Stimulated activated CD4-positive, alpha-beta T cell treated with anti-CD3 and anti-CD28 coated beads, Interleukin-1b, Interleukin-23, amount 100 ng/mL, for 4 hours (primary cell): ENCODE results near the gene KLHL36.
A peak's percentile ranks its signal among the peaks of the same experiment; 100 is the strongest.
"Not testable (repeated sequence)": the region's sequence is repeated elsewhere in the genome, so short reads cannot be mapped to it uniquely, and the experiment has no call there.

ENCODE experiments used
- DNase-seq, 2 donors: peaks; one replicate each; pipeline ENCODE4 v3.0.0-alpha.2; 2020; ENCODE audit warnings: low read depth in 2 of 2

The KLHL36 gene

DNA sequence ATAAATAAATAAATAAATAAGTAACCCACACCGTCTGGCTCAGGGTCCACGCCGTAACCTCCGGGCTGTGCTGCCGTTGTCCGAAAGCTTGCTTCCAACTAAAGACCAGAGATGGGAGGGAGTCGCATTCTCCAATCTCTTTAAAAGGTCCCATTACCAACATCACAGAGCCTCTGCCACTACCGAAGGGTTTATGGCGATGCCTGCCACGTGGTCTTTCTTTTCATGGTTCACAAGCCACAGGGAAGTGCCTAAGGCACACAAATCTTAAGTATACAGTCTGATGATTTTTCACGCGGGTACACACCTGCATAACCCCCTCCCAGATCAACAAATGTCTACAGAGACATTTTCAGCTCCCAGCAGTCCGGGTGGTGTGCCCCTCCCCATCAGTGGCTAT, 31.8 kb upstream of the KLHL36 start:
- DNase-seq: no peak

DNA sequence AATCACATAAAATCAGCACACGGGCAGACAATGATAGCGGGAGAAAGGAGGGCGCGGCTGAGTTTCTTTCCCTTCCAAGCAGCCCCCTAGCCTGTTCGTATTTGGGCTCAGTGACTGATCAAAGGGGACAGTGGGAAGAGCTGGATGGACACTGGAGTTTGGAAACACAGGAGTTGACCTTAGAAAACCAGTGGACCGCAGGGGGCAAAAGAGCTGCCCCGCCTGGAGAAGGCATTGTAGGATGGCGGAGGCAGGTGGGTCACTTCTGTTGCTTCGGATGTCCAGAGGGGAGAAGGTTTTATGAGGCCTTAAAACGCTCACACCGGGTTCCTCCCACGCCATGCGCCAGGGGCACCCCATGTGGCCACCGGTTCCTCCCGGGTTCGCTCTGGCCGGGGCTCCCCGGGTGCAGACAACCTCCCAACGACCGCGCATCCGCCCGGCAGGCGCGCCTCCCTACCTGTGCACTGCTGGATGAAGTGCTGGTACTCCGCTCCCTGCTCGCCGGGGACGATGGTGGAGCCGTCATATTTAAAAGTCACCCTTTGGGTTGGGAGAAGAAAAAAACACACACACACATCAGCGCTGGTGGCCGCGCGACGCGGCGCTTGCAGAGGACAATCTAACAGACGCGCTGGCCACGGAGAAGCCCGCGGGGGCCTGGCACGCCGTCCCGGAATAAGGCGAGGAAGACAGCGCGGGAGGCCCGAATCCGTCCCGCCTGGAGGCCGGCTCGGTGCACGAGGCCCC, 31.1 kb upstream of the KLHL36 start:
- DNase-seq: peak in 1 of 2 donors; percentile 44

GRCh38 chr16:84617791-84618580, 30.3 kb upstream of the KLHL36 start, which contains the start of gene COTL1:
Gene COTL1 (minus strand): TSS chr16:84618078. CDS start chr16:84617914, 164 bp downstream.
- DNase-seq: peak; percentile 97

GRCh38 chr16:84618581-84619460, 29.5 kb upstream of the KLHL36 start:
- no peak for DNase-seq

GRCh38 chr16:84620913-84621312, 27.4 kb upstream of the KLHL36 start:
- DNase-seq: not testable (repeated sequence)

DNA sequence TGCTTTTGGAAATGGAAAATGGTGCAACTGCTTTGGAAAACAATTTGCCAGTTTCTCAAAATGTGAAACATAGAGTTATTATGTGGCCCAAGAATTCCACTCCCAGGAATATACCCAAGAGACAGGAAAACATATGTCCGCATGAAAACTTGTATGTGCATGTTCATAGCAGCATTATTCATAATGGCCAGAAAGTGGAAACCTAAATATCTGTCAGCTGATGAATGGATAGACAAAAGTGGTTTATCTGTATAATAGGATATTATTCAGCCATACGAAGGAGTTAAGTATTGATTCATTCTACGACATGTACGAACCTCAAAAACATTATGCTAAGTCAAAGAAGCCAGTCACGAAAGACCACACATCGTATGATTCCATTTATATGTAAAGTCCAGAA, 22.8 kb upstream of the KLHL36 start:
- no peak for DNase-seq

DNA sequence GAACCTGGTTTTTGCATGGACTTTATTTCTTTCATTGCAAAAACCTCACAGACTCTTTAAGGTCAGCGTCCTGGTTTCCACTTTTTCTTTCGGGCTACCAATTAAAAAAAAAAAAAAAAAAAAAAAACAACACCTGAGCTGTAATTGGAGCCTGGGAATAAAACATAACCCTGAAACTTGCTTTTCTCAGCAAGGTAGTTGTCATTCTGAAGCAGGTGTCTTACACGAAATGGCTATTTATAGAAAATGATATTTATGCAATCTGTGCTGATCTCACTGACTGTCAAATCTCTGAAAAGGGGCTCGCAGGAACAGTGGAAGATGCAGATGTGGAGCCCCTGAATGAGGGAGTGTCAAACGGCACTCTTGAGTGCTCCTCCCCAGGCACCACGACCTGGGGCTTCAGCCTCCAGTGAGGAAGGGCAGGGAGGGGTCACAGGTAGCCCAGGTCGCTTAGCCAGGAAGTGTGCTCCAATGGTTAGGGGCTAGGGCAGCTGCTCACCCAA, 20.0 kb upstream of the KLHL36 start:
- no peak for DNase-seq

GRCh38 chr16:84629580-84629979, 18.7 kb upstream of the KLHL36 start:
- DNase-seq: no peak

DNA sequence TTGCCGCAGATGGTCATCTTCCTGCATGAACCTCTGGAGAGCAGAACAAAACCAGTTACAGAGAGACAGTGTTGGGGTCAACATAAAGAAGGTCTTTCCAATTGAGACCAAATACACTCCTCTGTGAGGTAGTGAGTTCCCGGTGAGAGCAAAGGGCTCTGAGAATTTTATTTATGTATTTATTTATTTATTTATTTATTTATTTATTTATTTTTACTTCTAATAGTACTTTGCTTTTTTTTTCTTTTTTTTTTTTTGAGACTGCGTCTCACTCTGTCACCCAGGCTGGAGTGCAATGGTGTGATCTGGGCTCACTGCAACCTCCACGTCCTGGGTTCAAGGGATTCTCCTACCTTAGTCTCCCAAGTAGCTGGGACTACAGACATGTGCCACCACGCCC, 18.3 kb upstream of the KLHL36 start:
- DNase-seq: no peak

GRCh38 chr16:84630446-84631152, 17.7 kb upstream of the KLHL36 start:
- DNase-seq: no peak

DNA sequence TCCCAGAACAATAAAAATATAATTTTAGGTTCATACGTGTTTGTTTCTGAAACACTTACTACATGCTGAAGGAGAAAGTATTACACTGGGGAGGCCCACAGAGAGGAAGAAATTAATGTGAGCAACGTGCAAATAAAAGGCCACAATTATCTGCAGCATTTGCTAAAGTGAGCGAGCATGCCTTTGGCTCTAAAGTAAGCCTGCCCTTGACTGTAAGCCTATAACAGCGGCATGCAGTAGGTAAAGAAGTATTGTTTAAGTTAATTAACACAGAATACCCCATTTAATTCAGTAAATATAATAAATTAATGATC, 17.2 kb upstream of the KLHL36 start:
- DNase-seq: no peak

GRCh38 chr16:84631886-84632285, 16.4 kb upstream of the KLHL36 start:
- DNase-seq: no peak

- DNase-seq: not testable (repeated sequence)
Observed at GRCh38 chr16:84632862-84633261, 15.4 kb upstream of the KLHL36 start.

- DNase-seq: no peak
Observed at GRCh38 chr16:84633622-84634021, 14.7 kb upstream of the KLHL36 start.

- DNase-seq: no peak
Observed at GRCh38 chr16:84635702-84636101, 12.6 kb upstream of the KLHL36 start.

DNA sequence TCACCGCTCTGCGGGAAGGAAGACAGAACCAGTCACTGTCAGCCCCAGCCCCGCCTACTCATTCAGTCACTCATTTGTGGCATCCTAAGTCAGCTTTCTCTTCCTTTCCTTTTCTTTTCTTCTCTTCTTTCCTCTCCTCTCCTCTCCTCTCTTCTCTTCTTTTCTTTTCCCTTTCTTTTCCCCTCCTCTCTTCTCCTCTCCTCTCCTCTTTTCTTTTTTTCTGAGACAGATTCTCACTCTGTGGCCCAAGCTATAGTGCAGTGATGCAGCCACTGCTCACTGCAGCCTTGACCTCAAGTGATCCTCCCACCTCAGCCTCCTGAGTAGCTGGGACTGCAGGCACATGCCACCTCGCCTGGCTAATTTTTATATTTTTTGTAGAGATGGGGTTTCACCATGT, 10.6 kb upstream of the KLHL36 start:
- no peak for DNase-seq

GRCh38 chr16:84638231-84638806, 10.0 kb upstream of the KLHL36 start:
- no peak for DNase-seq

- no peak for DNase-seq
Observed at GRCh38 chr16:84640145-84640544, 8.2 kb upstream of the KLHL36 start.

DNA sequence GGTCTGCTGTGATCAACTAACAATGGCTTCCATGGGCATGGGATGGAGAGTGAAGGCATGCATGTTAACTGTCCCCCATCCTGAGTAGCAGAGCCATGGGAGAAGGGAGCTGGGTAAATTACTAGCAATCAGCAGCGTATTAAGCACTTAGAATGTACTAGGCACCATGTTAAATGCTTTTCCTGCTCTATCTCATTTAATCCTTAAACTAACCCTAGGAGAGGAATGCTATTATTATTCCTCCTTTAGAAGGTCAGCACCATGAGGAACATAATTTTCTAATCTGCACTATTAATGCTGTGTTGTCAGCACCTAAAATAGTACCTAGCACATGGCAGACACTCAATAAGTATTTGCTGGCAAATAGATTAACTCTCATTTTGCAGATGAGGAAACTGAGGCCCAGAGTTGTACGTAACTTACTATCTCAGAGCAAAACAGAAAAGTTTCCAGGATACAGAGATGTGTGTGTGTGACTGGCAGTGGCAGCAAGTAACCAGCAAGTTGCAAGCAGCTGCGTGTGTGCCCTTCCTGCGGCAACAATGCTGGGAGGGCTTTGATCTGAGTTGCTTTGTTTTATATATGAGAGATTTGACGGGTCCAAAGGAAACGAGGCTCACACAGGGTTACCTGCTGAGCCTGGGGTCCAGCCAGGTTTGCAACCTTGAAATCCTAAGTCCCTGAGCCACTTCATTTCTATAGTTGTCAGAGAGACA, 6.5 kb upstream of the KLHL36 start:
- no peak for DNase-seq

DNA sequence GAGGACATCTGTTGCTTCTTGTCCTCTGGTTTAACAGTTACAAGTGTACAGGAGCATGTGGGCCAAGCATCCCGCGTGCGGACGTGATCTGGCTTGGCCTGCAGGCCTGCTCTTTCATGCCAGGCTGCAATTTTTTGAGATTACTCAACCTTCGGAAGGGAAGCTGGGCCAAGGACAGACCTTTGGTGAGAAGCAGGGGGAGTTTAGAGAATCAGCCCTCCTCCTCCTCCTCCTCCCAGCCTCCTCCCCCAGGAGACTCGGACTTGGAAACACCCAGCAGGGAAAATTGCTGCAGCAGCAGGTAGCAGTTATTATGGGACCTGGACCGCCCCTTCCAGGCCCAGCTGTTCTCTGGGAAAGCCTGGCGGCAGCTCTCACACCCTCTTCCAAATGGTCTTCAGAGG, 5.1 kb upstream of the KLHL36 start:
- DNase-seq: no peak
